ENCODE data around the gene INSR.
A peak's percentile ranks its signal among the peaks of the same experiment; 100 is the strongest.

The INSR gene

DNA sequence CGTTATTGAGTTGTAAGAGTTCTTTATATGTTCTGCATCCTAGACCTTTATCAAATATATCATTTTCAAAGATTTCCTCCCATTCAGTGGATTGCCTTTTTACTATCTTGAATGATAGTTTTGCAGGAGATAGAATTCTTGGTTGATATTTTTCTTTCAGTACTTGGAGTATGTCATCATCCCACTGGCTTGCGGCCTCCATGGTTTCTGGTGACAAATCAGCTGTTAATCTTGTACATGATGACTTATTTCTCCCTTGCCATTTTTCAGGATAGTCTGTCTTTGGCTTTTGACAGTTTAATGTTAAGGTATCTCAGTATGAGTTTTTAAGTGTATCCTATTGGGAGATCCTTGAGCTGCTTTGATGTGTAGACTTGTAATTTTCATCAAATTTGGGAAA lies 216.2 kb downstream of the INSR start:
- DNase-seq, result no peak

DNA sequence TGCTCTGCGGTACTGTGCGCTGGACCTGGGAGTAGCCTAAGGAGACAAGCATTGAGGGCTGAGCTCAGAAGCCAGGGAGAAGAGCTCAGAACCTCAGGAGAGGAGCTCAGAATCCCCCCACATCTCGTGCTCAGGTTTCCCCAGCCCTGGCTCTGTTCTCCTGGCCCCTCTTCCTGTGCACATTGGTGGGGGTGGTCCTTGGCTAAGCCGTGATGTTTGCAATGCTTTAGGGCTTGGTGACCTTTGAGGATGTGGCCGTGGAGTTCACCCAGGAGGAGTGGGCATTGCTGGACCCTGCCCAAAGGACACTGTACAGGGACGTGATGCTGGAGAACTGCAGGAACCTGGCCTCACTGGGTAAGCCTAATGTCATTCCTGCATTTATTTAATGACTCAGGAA lies 218.1 kb downstream of the INSR start:
- DNase-seq, result no peak

DNA sequence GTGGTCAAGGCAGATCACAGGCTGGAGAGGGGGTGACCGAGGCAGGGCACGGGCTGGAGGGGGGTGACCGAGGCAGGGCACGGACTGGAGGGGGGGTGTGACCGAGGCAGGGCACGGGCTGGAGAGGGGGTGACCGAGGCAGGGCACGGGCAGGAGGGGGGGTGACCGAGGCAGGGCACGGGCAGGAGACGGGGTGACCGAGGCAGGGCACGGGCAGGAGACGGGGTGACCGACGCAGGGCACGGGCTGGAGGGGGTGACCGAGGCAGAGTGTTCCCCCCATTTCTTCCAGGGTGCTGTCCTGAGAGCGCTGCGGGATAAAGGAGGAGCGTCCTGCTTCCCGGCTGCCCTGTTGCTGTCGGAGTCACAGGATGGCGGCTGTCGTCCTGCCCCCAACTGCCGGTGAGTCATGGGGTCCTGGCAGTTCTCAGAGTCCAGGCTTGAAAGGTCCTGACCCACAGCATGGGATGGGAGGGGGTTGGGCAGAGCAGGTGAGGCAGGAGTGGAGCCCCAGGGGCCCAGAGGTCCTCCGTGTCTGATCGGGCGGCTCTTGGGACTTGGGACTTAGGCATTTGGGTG lies 219.4 kb downstream of the INSR start:
- DNase-seq, result no peak

DNA sequence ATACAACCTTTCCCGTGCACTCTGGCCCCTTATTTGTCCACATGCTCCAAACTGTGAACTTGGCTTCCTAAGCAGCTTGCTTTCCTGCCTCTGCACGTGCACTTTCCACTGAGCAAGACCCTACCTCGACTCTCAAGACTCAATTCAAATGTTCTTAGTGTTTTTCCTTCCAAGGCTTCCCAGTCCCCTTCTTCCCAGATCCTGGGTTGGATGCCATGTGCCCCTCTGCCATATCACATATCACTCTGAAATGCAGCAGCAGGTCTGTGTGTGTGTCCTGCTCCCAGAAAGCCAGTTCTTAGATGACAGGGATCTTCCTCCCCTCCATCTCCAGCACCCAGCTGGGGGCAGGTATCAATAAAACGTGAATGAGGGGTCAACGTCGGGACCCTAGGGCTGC lies 221.7 kb downstream of the INSR start:
- DNase-seq, result no peak

DNA sequence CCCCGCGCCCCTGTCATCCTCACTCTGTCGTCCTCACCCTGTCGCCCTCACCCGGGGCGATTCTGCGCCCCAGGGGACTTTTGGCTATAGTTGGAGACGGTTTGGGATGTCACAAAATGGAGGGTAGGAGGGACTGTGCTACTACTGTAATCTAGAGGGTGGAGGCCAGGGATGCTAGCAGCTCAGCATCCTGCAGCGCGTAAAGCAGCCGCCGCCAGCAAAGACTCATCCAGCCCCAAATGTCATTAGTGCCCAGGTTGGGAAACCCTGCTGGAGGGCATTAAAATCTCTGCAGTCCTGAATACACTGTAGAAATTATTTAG lies 224.3 kb downstream of the INSR start:
- peak in 1 of 2 experiments; percentile 37 for DNase-seq

DNA sequence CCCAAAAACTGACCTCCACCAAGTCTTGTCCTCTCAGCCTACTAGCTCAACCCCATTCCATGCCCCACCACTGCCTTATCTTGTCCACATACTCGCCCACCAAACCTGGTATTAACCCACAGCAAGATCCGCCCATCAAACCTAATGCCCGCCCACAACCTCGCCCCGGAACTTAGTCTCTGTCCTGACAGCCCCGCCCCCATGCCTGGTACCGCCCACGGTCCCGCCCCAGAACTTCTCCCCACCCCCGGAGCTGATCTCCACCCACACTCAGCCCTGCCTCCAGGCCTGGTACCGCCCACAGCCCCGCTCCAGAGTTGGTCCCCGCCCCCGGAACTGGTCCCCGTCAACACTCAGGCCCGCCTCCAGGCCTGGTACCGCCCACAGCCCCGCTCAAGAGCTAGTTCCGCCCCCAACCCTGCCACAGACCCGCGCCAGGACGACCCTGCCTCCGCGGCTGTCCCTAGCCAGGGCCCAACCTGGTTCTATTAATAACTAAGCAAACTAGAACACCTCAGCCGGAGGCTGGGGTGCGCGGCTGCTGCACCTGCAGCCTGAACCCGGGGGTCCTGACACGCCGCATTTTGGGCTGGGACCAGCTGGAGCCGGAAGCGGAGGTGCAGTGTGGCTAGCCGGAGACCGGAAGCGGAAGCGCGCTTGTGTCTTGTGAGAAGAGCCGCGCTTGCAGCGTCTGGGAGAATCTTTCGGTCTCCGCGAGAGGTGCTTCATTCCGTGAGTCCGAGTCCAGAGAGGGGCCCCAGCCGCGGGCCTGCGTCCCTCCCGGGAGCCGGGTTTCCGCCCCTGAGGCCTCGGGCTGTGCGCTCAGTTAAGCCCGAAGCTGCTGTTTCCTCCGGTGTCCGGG lies 224.9 kb downstream of the INSR start, which contains the start of gene ZNF557:
Gene ZNF557, plus strand, starts transcription at position 662 of the 862 bp plus-strand sequence. CDS start 5,372 bp downstream, outside the sequence.
- DNase-seq, result peak; percentile 85 to 95

DNA sequence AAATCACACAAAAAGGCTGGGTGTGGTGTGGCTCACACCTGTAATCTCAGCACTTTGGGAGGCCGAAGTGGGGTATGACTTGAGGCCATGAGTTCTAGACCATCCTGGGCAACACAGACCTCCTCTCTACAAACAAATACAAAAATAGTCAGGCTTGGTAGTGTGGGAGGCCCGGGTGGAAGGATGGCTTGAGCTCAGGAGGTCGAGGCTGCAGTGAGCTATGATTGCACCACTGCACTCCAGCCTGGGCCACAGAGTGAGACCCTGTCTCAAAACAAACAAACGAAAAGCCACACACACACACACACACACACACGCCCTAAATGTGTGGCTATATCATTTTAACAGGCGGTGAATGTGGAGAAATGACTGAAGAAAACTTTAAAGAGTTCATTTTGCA lies 225.6 kb downstream of the INSR start:
- no peak for DNase-seq

DNA sequence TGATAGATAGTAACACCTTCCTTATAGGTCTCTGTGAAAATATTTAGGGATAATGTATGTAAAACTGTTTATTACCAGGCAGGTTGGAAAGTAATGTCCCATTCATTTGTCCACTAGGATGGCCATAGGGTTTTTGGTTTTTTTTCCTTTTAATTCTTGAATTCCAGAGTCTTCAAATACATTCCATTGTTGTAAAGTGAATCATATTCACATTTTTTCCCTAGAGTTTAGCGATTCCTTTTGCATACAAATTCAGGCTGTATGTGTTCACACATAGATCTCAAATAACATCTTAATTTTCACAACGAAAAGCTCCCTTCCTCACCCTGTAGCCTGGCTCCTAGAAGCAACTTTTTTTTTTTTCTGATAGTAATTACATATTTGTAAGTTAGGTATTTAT lies 226.5 kb downstream of the INSR start:
- DNase-seq, result no peak

DNA sequence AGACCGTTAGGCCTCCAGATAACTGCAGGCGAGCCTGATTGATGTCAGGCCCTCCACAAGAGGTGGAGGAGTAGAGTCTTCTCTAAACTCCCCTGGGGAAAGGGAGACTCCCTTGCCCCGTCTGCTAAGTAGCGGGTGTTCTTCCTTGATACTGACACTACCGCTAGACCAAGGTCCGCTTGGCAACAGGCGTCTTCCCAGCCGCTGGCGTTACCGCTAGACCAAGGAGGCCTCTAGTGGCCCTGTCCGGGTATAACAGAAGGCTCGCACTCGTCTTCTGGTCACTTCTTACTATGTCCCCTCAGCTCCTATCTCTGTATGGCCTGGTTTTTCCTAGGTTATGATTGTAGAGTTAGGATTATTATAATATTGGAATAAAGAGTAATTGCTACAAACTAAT lies 227.1 kb downstream of the INSR start:
- peak in 1 of 2 experiments; percentile 42 for DNase-seq

DNA sequence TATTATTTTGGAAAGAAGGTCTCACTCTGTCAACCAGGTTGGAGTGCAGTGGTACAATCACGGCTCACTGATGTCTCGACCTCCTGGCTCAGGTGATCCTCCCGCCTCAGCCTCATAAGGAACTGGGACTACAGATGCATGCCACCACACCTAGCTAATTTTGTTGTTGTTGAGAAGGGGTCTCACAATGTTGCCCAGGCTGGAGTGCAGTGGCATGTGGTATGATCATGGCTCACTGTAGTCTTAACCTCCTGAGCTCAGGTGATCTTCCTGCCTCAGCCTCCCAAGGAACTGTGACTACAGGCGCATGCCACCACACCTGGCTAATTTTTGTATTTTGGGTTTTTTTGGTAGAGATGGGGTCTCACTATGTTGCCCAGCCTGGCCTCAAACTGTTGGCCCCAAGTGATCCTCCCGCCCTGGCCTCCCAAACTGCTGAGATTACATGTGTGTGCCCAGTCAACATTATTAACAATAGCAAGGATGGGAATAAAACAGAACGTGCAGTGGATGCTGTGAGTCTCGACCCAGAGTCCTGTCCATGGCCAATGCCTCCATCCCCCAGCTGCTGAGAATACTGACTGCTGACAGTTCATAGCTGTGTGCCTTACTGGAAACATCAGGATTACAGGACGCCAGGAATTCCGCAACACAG lies 230.3 kb downstream of the INSR start:
- no peak for DNase-seq

DNA sequence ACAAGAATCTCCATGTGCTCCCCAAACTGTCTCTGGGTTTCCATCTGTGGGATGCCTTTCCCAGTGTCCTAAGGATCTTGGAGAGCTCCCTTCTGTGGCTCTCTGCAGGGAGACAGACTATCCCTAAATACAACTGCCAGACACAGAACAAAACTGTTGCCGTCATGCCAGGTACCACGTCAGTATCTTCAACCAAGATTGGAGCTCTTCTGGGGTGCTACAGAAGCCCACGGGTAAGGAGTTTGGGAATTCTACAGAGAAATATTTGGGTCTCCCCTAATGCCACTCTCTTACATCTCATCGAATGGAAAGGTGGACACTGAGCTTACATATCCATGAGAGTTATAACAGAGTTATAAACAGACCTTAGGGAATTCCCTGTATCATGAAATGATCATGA lies 230.9 kb downstream of the INSR start:
- no peak for DNase-seq

All from NCI-H524 (cell line).